ENCODE measurements around the gene IGSF3. TPM values are rescaled to one million over a fixed set of nuclear protein-coding genes. Genes with fewer than 3 reads are reported as not detected.

The IGSF3 gene
- 1 to 10 TPM in 1 of 4 donors, under 1 TPM in 3; 0.40 to 1.2 (median 0.64) TPM for total RNA-seq
- under 1 TPM; 0.34 to 0.52 (median 0.49) TPM for polyA plus RNA-seq
- long read RNA-seq, donor 1: 0 reads
- long read RNA-seq, donor 2: 0 reads

GRCh38 chr1:116667575-116668105 is at the start of gene IGSF3:
Gene IGSF3, minus strand, starts transcription at chr1:116667733. Its CDS starts 1,407 bp downstream, at chr1:116666326.
- Histone ChIP-seq H3K4me1 (peaks cover 8% of the 10 kb centered on the region), H3K36me3 (ENCODE audit: insufficient read depth in 1 of 2, low read depth in 1 of 2) (no peaks in the 10 kb centered on the region), H3K9me3 (no peaks in the 10 kb centered on the region), H3K27me3 (ENCODE audit: insufficient read depth in 3 of 3, low read length in 2 of 3) (peaks cover 0 to 71% (median 16%) of the 10 kb centered on the region in 3 donors), H3K4me3 (peak within 1 kb of the TSS; percentile 71), H3K27ac (no peak within 1 kb of the TSS)
- intact Hi-C loops (cut with DNase I): no loop called here
- ATAC-seq (peak; percentile 43 to 77 (median 70)), DNase-seq (peak; percentile 76 to 79)
- no peak for TF ChIP-seq CTCF (IDR thresholded peaks at IDR 0.05)
- WGBS, 3 donors: 1 to 2% (median 2%) methylated on average over 17 to 57 of the region's 58 CpGs

- 77 to 87% (median 81%) methylated on average over 3 of the region's 3 CpGs for WGBS, 3 donors
- DNase-seq (no peak), ATAC-seq (no peak)
- intact Hi-C loops (cut with DNase I): no loop called here
- peaks cover 0 to 2% (median 0%) of the 10 kb centered on the region in 3 donors for H3K27me3 ChIP-seq (ENCODE audit: insufficient read depth in 3 of 3, low read length in 2 of 3)
- no peaks in the 10 kb centered on the region for H3K4me1 ChIP-seq
- no peaks in the 10 kb centered on the region for H3K9me3 ChIP-seq
- H3K36me3 ChIP-seq (ENCODE audit: insufficient read depth in 1 of 2, low read depth in 1 of 2): no peaks in the 10 kb centered on the region
- H3K27ac ChIP-seq: no peak overlapping the region
- no peak overlapping the region for H3K4me3 ChIP-seq
- no peak for TF ChIP-seq CTCF (IDR thresholded peaks at IDR 0.05)
These were observed 49.8 kb upstream of the IGSF3 start for GRCh38 chr1:116717318-116717717.

GRCh38 chr1:116716391-116716790 is 48.9 kb upstream of the IGSF3 start:
- Histone ChIP-seq H3K9me3 (no peaks in the 10 kb centered on the region), H3K4me3 (no peak overlapping the region), H3K27ac (no peak overlapping the region), H3K4me1 (no peaks in the 10 kb centered on the region), H3K27me3 (ENCODE audit: insufficient read depth in 3 of 3, low read length in 2 of 3) (peaks cover 0 to 2% (median 0%) of the 10 kb centered on the region in 3 donors), H3K36me3 (ENCODE audit: insufficient read depth in 1 of 2, low read depth in 1 of 2) (no peaks in the 10 kb centered on the region)
- no peak for TF ChIP-seq CTCF (IDR thresholded peaks at IDR 0.05)
- 79 to 91% (median 81%) methylated on average over 3 of the region's 3 CpGs for WGBS, 3 donors
- DNase-seq (no peak), ATAC-seq (no peak)
- intact Hi-C loops (cut with DNase I): no loop called here

- intact Hi-C loops (cut with DNase I): no loop called here
- no peak overlapping the region for H3K27ac ChIP-seq
These were observed 45.9 kb upstream of the IGSF3 start for GRCh38 chr1:116713474-116713873.

More at GRCh38 chr1:116713474-116713873, 45.9 kb upstream of the IGSF3 start:
- DNase-seq (no peak), ATAC-seq (no peak)
- Histone ChIP-seq H3K4me1 (no peaks in the 10 kb centered on the region), H3K27me3 (ENCODE audit: insufficient read depth in 3 of 3, low read length in 2 of 3) (peaks cover 0 to 2% (median under 1%) of the 10 kb centered on the region in 3 donors), H3K4me3 (no peak overlapping the region), H3K36me3 (ENCODE audit: insufficient read depth in 1 of 2, low read depth in 1 of 2) (no peaks in the 10 kb centered on the region), H3K9me3 (no peaks in the 10 kb centered on the region)
- WGBS, 3 donors: 77 to 96% (median 87%) methylated on average over 3 of the region's 3 CpGs
- no peak for TF ChIP-seq CTCF (IDR thresholded peaks at IDR 0.05)

Data from psoas muscle (tissue), 8 donors.